HCT116 (cell line): ENCODE measurements around the gene WNT9A. TPM values are rescaled to one million over a fixed set of nuclear protein-coding genes. Genes with fewer than 3 reads are reported as not detected.

Experiments
- ATAC-seq: fragments of 200-7000 bp; cut with Tn5 transposase; 2 replicates; pipeline ENCODE4 v1.9.1; 2020; ENCODE audit warnings: mild to moderate bottlenecking, moderate library complexity
- BruUV-seq: library from RNA; stranded (reverse); fragments of 400-500 nt; replicated peaks from 2 replicates; lab custom pipeline; 2021; lab: Mats Ljungman, UMichigan
- CTCF ChIA-PET: fragments of 300-600 bp; sonication (Branson Sonifier 250); formaldehyde crosslinking; loops from one replicate; lab custom pipeline; 2021; ENCODE audit warnings: antibody characterized with exemption; lab: Charles Lee
- POLR2A ChIA-PET: fragments of 300-600, 350-600 bp; sonication (Branson Sonifier 250); formaldehyde crosslinking; loops from one replicate; lab custom pipeline; 2021; ENCODE audit warnings: antibody characterized with exemption; lab: Charles Lee
- RAD21 ChIA-PET, 2 experiments: fragments of 300-600 bp; sonication (Branson Sonifier 250); formaldehyde crosslinking; loops; one replicate each; lab custom pipeline; 2023; ENCODE audit warnings: low total read pairs in 2 of 2; ENCODE audit not compliant: uncharacterized antibody in 2 of 2, unreplicated experiment in 2 of 2, low non-redundant PET in 1 of 2; lab: Charles Lee
- DNase-seq: peaks from one replicate; pipeline ENCODE4 v3.0.0-alpha.2; 2010; ENCODE audit warnings: low read depth, low spot score
- H2AFZ ChIP-seq: fragments of 200-600 bp; shearing (Covaris generic), sonication (generic); 2 replicates; pipeline ENCODE4 v1.6.1; 2017; ENCODE audit warnings: low read depth, mixed run types, mixed read lengths, antibody characterized with exemption, low read length; ENCODE audit not compliant: poor library complexity, severe bottlenecking
- H3K27ac ChIP-seq: 2 replicates; pipeline ENCODE4 v1.5.1; 2012; ENCODE audit warnings: low read depth, low read length
- H3K27me3 ChIP-seq: fragments of 200-600 bp; sonication (generic); 2 replicates; pipeline ENCODE4 v1.6.1; 2016; ENCODE audit warnings: mixed run types, low read length, mixed read lengths; ENCODE audit not compliant: insufficient read depth
- H3K36me3 ChIP-seq, 2 experiments: fragments of 200-500 bp in 1 of 2; fragments of 200-600 bp in 1 of 2; sonication (Bioruptor generic) in 1 of 2; sonication (generic) in 1 of 2; 2 replicates each; pipeline versions ENCODE4 v1.5.1 to v1.6.1; 2014 to 2016; ENCODE audit warnings: low read length in 2 of 2, inconsistent platforms in 1 of 2, mixed read lengths in 1 of 2, mixed run types in 1 of 2; ENCODE audit not compliant: insufficient read depth in 2 of 2, control insufficient read depth in 1 of 2
- H3K4me1 ChIP-seq, 2 experiments: fragments of 200-600 bp in 1 of 2; sonication (generic) in 1 of 2; 2 replicates each; pipeline versions ENCODE4 v1.5.1 to v1.6.1; 2012 to 2017; ENCODE audit warnings: low read length in 2 of 2, inconsistent platforms in 1 of 2, mild to moderate bottlenecking in 1 of 2, mixed read lengths in 1 of 2, mixed run types in 1 of 2, moderate library complexity in 1 of 2; ENCODE audit not compliant: insufficient read depth in 2 of 2, control insufficient read depth in 1 of 2
- H3K4me2 ChIP-seq: fragments of 200-600 bp; sonication (generic); 2 replicates; pipeline ENCODE4 v1.6.1; 2017; ENCODE audit warnings: mixed run types, low read length, mixed read lengths
- H3K4me3 ChIP-seq, 2 experiments: fragments of 200-600 bp in 1 of 2; sonication (generic) in 1 of 2; replicated peaks in 1 of 2; 2 replicates each; pipeline ENCODE4 v1.5.1; 2011 to 2016; ENCODE audit warnings: low read length in 2 of 2, control low read depth in 1 of 2, low read depth in 1 of 2, mild to moderate bottlenecking in 1 of 2, mixed read lengths in 1 of 2, mixed run types in 1 of 2
- H3K79me2 ChIP-seq: fragments of 200-600 bp; sonication (generic); 2 replicates; pipeline ENCODE4 v1.6.1; 2017; ENCODE audit warnings: mild to moderate bottlenecking, mixed run types, low read length, moderate library complexity, mixed read lengths; ENCODE audit not compliant: insufficient read depth
- H3K9ac ChIP-seq: fragments of 200-600 bp; sonication (generic); 2 replicates; pipeline ENCODE4 v1.6.1; 2016; ENCODE audit warnings: low read length, mixed read lengths
- H3K9me2 ChIP-seq: fragments of 200-600 bp; sonication (generic), shearing (Covaris generic); 2 replicates; pipeline ENCODE4 v1.6.1; 2017; ENCODE audit warnings: mixed run types, mild to moderate bottlenecking, moderate library complexity; ENCODE audit not compliant: insufficient read depth
- H3K9me3 ChIP-seq, 2 experiments: fragments of 200-500 bp in 1 of 2; fragments of 200-600 bp in 1 of 2; sonication (Bioruptor generic) in 1 of 2; sonication (generic) in 1 of 2; 2 replicates each; pipeline ENCODE4 v1.6.1; 2014 to 2017; ENCODE audit warnings: low read length in 2 of 2, mixed read lengths in 2 of 2, inconsistent platforms in 1 of 2, low read depth in 1 of 2, mild to moderate bottlenecking in 1 of 2, mixed run types in 1 of 2, moderate library complexity in 1 of 2; ENCODE audit not compliant: control insufficient read depth in 1 of 2, insufficient read depth in 1 of 2
- H4K20me1 ChIP-seq: fragments of 200-600 bp; sonication (generic), shearing (Covaris generic); 2 replicates; pipeline ENCODE4 v1.6.1; 2017; ENCODE audit warnings: mixed run types, mild to moderate bottlenecking, moderate library complexity; ENCODE audit not compliant: insufficient read depth
- CEBPB ChIP-seq: IDR thresholded peaks from 2 replicates; pipeline ENCODE4 v1.6.1; 2012; ENCODE audit warnings: low read depth
- EGR1 ChIP-seq: IDR thresholded peaks from 2 replicates; pipeline ENCODE4 v1.6.1; 2012; ENCODE audit warnings: low read depth
- EZH2 ChIP-seq: fragments of 200-600 bp; sonication (generic); IDR thresholded peaks from 2 replicates; pipeline ENCODE4 v1.6.1; 2017; ENCODE audit warnings: antibody characterized with exemption, mixed run types
- FOSL1 ChIP-seq: IDR thresholded peaks from 2 replicates; pipeline ENCODE4 v1.6.1; 2012; ENCODE audit warnings: low read depth
- JUND ChIP-seq: IDR thresholded peaks from 2 replicates; pipeline ENCODE4 v1.6.1; 2012
- POLR2AphosphoS5 ChIP-seq: IDR thresholded peaks from 2 replicates; pipeline ENCODE4 v1.6.1; 2011; ENCODE audit warnings: mild to moderate bottlenecking, low read depth, low read length, moderate library complexity
- SP1 ChIP-seq: IDR thresholded peaks from 2 replicates; pipeline ENCODE4 v1.6.1; 2012; ENCODE audit warnings: low read depth
- TCF7L2 ChIP-seq: IDR thresholded peaks from 2 replicates; pipeline ENCODE4 v1.7.0; 2011; ENCODE audit warnings: borderline replicate concordance, inconsistent platforms; ENCODE audit not compliant: insufficient read depth, insufficient read length; ENCODE audit errors: extremely low read depth
- YY1 ChIP-seq: IDR thresholded peaks from 2 replicates; pipeline ENCODE4 v1.6.1; 2011; ENCODE audit warnings: low read length, low read depth, moderate library complexity, mild to moderate bottlenecking; ENCODE audit not compliant: insufficient replicate concordance; ENCODE audit errors: extremely low read depth
- ZFX ChIP-seq: fragments of 450-650 bp; IDR thresholded peaks from 2 replicates; pipeline ENCODE4 v1.6.1; 2017
- ZNF274 ChIP-seq: fragments of 200-500 bp; sonication (Bioruptor generic); IDR thresholded peaks from 2 replicates; pipeline ENCODE4 v1.6.1; 2014; ENCODE audit warnings: mild to moderate bottlenecking, low read depth, low read length, inconsistent platforms
- intact Hi-C: fragments of 100-400 bp; cut with micrococcal nuclease; formaldehyde crosslinking; loops from 2 replicates; pipeline ENCODE4 v1.10.0; 2022
- total RNA-seq: library from RNA; stranded (reverse); gene quantifications from one replicate; pipeline ENCODE4 v1.2.1, GENCODE V29; 2021; ENCODE audit not compliant: unreplicated experiment
- TF ChIP-seq, protein P1 (sequence below): IDR thresholded peaks from 2 replicates; pipeline ENCODE4 v1.6.1; 2012

The WNT9A gene
- total RNA-seq, 1 experiment from 2014 or later: 5.6 TPM

GRCh38 chr1:227922501-227923352, 25.0 kb downstream of the WNT9A start:
- no peak for TF ChIP-seq JUND
- TF ChIP-seq CEBPB: no peak
- no peak for TF ChIP-seq EGR1
- TF ChIP-seq ZFX: no peak
- no peak for TF ChIP-seq TCF7L2
- no peak for TF ChIP-seq YY1
- no peak for TF ChIP-seq POLR2AphosphoS5
- no peaks in the 10 kb centered on the region for H3K9me2 ChIP-seq
- intact Hi-C loops: no loop called here
- RAD21 ChIA-PET: no interaction called here
- H3K4me1 ChIP-seq: no peaks in the 10 kb centered on the region
- no peaks in the 10 kb centered on the region for H3K27me3 ChIP-seq
- H3K27ac ChIP-seq: no peak overlapping the region
- no peak overlapping the region for H3K4me3 ChIP-seq
- CTCF ChIA-PET: no interaction called here
- no peak overlapping the region for H3K4me2 ChIP-seq
- no TSS peak for BruUV-seq
- no peaks in the 10 kb centered on the region for H3K9me3 ChIP-seq
- no peak overlapping the region for H3K9ac ChIP-seq
- no peaks in the 10 kb centered on the region for H3K36me3 ChIP-seq
- H3K79me2 ChIP-seq: no peaks in the 10 kb centered on the region
- H2AFZ ChIP-seq: no peak overlapping the region
- DNase-seq (no peak), ATAC-seq (no peak)
- no peaks in the 10 kb centered on the region for H4K20me1 ChIP-seq
- POLR2A ChIA-PET: no interaction called here

DNA sequence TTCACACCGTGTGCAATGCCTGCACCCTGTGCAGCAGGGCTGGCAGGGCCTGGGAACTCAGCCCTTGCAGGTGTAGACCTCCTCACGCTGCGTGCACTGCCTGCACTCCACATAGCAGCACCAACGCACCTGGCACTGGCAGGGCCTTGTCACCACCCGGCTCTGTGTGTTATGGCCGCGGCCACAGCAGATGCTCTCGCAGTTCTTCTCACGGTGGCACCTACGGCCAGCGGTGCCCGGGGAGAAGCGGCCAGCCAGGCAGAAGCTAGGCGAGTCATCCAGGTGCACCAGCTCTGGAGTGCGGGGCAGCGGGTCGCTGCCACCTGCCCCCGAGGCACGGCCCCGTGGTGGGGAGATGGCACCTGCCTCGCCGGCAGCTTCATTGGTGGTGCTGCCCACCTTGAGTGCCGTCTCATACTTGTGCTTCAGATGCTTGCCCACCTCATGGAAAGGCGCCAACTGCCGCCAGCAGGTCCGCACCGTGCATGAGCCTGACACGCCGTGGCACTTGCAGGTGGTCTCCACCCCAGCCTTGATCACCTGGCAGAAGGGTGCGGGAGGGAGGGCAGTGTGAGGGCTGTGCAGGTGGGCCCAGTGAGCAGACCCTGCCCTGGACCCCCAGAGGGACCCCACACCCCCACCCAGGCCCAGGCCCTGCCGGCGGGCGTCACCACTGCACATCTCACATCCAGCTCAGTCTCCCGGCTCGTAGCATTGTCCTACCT, 26.1 kb downstream of the WNT9A start:
- CTCF ChIA-PET: no interaction called here
- no TSS peak for BruUV-seq
- Histone ChIP-seq H3K4me3 (no peak overlapping the region), H3K9ac (no peak overlapping the region), H3K9me3 (no peaks in the 10 kb centered on the region), H3K27ac (no peak overlapping the region)
- TF ChIP-seq, protein P1, sequence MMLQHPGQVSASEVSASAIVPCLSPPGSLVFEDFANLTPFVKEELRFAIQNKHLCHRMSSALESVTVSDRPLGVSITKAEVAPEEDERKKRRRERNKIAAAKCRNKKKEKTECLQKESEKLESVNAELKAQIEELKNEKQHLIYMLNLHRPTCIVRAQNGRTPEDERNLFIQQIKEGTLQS: no peak
- TF ChIP-seq CEBPB (no peak), EZH2 (no peak), POLR2AphosphoS5 (no peak), FOSL1 (no peak), YY1 (no peak), ZNF274 (no peak), TCF7L2 (no peak), ZFX (no peak), SP1 (no peak)
- TF ChIP-seq, all 23 proteins: peak for 0
- Histone ChIP-seq H3K4me2 (no peak overlapping the region), H3K27me3 (no peaks in the 10 kb centered on the region), H3K36me3 (no peaks in the 10 kb centered on the region), H2AFZ (no peak overlapping the region), H3K9me2 (no peaks in the 10 kb centered on the region), H4K20me1 (no peaks in the 10 kb centered on the region), H3K79me2 (no peaks in the 10 kb centered on the region), H3K4me1 (no peaks in the 10 kb centered on the region)
- RAD21 ChIA-PET: no interaction called here
- intact Hi-C loops: no loop called here
- POLR2A ChIA-PET: no interaction called here
- DNase-seq (no peak), ATAC-seq (no peak)
